D721Med (cell line): ENCODE data around the gene ASB7.

Source experiments
- DNase-seq: peaks from one replicate; pipeline ENCODE4 v3.0.0; 2011; ENCODE audit warnings: low spot score; ENCODE audit not compliant: insufficient read length
- FAIRE-seq: peaks from 2 replicates; lab custom pipeline; 2011; peaks lifted over from hg19 to GRCh38; lab: Jason Lieb, UNC
- CTCF ChIP-seq: IDR thresholded peaks from 2 replicates; pipeline ENCODE4 v1.5.1; 2012; ENCODE audit warnings: mild to moderate bottlenecking, control low read depth; ENCODE audit not compliant: insufficient read depth; ENCODE audit errors: missing control alignments

Gene ASB7

GRCh38 chr15:100598655-100599054 lies 3.7 kb upstream of the ASB7 start:
- TF ChIP-seq CTCF, result no peak
- DNase-seq (no peak), FAIRE-seq (no peak)

- TF ChIP-seq CTCF, result no peak
- FAIRE-seq, result no peak
- no peak for DNase-seq
Observed at GRCh38 chr15:100601163-100601562, 1.2 kb upstream of the ASB7 start.

GRCh38 chr15:100601617-100602063 lies 749 bp upstream of the ASB7 start:
- FAIRE-seq (no peak), DNase-seq (no peak)

GRCh38 chr15:100602823-100603393 lies 519 bp downstream of the ASB7 start:
- FAIRE-seq, result no peak
- no peak for DNase-seq
- TF ChIP-seq CTCF, result no peak

More at GRCh38 chr15:100601617-100602063, 749 bp upstream of the ASB7 start:
- TF ChIP-seq CTCF, result no peak

- no peak for FAIRE-seq
- TF ChIP-seq CTCF, result no peak
- no peak for DNase-seq
Observed at GRCh38 chr15:100612539-100612938, 10.2 kb downstream of the ASB7 start.

- no peak for DNase-seq
- TF ChIP-seq CTCF, result no peak
- FAIRE-seq, result no peak
Observed at GRCh38 chr15:100613208-100613607, 10.8 kb downstream of the ASB7 start.

GRCh38 chr15:100614336-100614735 lies 11.9 kb downstream of the ASB7 start:
- no peak for DNase-seq
- TF ChIP-seq CTCF, result no peak
- no peak for FAIRE-seq
